Muscle layer of colon (tissue), 2 donors: ENCODE data around the gene PRKAR1B.

Source experiments
- H3K27ac ChIP-seq: one replicate; pipeline ENCODE4 v1.7.0; 2013; ENCODE audit warnings: low read depth, mild to moderate bottlenecking, low read length, moderate library complexity
- H3K27me3 ChIP-seq, 2 donors: one replicate each; pipeline ENCODE4 v1.7.0; 2013; ENCODE audit warnings: low read length in 2 of 2, mild to moderate bottlenecking in 2 of 2; ENCODE audit not compliant: insufficient read depth in 2 of 2, control insufficient read depth in 1 of 2
- H3K36me3 ChIP-seq: one replicate; pipeline ENCODE4 v1.7.0; 2013; ENCODE audit warnings: mild to moderate bottlenecking, low read length; ENCODE audit not compliant: insufficient read depth
- H3K4me1 ChIP-seq: one replicate; pipeline ENCODE4 v1.7.0; 2013; ENCODE audit warnings: mild to moderate bottlenecking, low read length; ENCODE audit not compliant: insufficient read depth
- H3K4me3 ChIP-seq, 2 donors: one replicate each; pipeline ENCODE4 v1.7.0; 2013; ENCODE audit warnings: low read length in 2 of 2, low read depth in 1 of 2, mild to moderate bottlenecking in 1 of 2, moderate library complexity in 1 of 2
- H3K9ac ChIP-seq: one replicate; pipeline ENCODE4 v1.7.0; 2013; ENCODE audit warnings: low read length
- H3K9me3 ChIP-seq: one replicate; pipeline ENCODE4 v1.7.0; 2013; ENCODE audit warnings: mild to moderate bottlenecking, low read length
- donor health status: abdominal sarcoma.
- donor health status: Adenocarcinoma of cecum.

PRKAR1B gene

GRCh38 chr7:515628-516027 is 211.5 kb downstream of the PRKAR1B start:
- H3K4me1 ChIP-seq, result peaks cover 14% of the 10 kb centered on the region
- H3K27me3 ChIP-seq, result peaks cover 0 to 5% of the 10 kb centered on the region in 2 donors
- H3K9ac ChIP-seq, result no peak overlapping the region
- H3K9me3 ChIP-seq, result no peaks in the 10 kb centered on the region
- H3K4me3 ChIP-seq, result no peak overlapping the region
- peaks cover 6% of the 10 kb centered on the region for H3K36me3 ChIP-seq
- H3K27ac ChIP-seq, result no peak overlapping the region

DNA sequence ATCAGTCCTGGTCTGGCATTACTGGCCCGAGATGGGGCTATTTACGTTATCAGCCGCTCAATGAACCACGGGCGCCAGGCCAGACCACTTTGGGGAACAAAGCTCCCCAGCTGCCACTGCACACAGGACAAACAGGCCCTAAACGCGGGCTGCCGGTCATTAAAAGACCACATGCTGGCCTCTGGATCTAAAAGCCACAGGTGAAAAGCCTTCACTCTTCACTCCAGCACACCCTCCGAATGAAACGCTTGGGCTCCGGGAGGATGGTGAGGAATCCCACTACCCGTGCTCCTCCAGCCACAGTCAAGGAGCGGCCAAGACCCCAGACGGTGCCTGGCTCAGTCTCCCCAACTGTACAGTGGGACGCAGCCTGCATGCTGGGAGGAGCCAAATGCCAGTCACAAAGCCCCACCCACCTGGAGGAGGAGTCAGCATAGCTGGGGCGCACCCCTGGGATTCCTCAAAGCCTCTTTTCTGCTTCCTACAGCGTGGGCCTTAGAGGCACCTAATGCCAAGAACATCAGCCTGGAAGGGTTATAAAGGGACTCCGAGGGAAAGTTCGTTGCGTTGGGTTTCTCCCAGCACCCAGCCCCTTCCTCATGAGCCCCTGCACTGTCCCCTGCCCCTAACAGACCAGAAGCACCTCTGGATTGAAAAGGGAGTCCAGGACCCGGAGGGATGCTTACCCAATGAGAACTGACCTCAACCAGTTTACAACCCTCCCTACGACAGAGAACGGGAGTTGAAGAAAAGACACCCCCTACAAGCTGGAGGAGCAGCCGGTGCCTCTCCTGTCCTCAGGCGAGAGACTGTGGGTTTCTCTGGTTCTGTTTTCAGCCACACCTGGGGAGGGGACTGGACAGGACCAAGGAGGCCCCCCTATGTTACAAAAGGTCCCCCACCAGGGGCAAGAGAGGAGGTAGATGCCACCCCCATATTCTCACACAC is 212.2 kb downstream of the PRKAR1B start:
- H3K27ac ChIP-seq, result no peak overlapping the region
- H3K36me3 ChIP-seq, result peaks cover 6% of the 10 kb centered on the region
- H3K4me3 ChIP-seq, result no peak overlapping the region
- no peaks in the 10 kb centered on the region for H3K9me3 ChIP-seq
- no peak overlapping the region for H3K9ac ChIP-seq
- H3K27me3 ChIP-seq, result no peaks in the 10 kb centered on the region
- H3K4me1 ChIP-seq, result peaks cover 14% of the 10 kb centered on the region

- Histone ChIP-seq H3K4me3 (no peak overlapping the region), H3K4me1 (peaks cover 14% of the 10 kb centered on the region), H3K9me3 (no peaks in the 10 kb centered on the region), H3K27ac (no peak overlapping the region), H3K9ac (no peak overlapping the region), H3K36me3 (peaks cover 6% of the 10 kb centered on the region), H3K27me3 (no peaks in the 10 kb centered on the region)
These were observed 212.8 kb downstream of the PRKAR1B start for GRCh38 chr7:514242-514641.

GRCh38 chr7:513521-514166 is 213.4 kb downstream of the PRKAR1B start:
- H3K4me1 ChIP-seq, result peaks cover 14% of the 10 kb centered on the region
- H3K27me3 ChIP-seq, result no peaks in the 10 kb centered on the region
- no peak overlapping the region for H3K4me3 ChIP-seq
- no peak overlapping the region for H3K9ac ChIP-seq
- peaks cover 6% of the 10 kb centered on the region for H3K36me3 ChIP-seq
- H3K27ac ChIP-seq, result no peak overlapping the region
- no peaks in the 10 kb centered on the region for H3K9me3 ChIP-seq

DNA sequence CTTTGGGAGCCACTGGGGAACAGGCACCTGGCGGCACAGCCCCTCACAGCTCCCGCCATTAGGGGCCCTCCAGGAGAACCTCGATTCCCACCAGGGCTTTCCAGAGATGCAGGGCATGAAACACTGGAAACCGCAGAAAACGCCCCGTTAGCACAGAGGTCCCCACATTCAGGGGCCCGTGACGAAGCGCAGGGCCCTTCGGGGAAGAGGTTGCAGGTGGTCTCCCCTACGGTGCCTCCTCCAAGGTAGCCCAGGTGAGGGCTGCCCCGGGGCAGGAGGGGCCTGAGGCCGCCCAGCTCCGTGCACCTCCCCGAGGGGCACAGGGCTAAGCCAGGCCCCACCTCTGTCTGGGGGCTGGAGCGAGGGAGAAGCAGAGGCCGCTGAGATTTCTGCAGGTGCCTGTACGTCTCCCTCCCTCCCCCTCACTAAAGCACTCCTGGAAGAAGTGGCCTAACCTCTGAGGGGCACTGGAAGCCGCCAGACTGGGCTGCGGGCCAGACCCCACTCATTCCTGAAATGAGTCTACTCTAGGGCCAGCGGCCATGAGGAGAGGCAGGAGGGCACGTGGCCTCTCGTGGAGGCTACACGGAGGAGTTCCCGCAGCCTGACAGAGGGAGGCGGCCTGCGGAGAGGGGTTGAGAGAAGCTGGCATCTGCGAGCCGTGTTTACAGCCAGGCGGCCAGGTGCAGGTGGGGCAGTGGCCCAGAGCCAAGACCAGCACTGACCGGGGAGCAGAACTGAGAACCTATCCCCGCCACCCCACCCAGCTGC is 214.4 kb downstream of the PRKAR1B start:
- peaks cover 6% of the 10 kb centered on the region for H3K36me3 ChIP-seq
- H3K4me1 ChIP-seq, result peaks cover 14% of the 10 kb centered on the region
- H3K4me3 ChIP-seq, result no peak overlapping the region
- no peak overlapping the region for H3K27ac ChIP-seq
- H3K9me3 ChIP-seq, result no peaks in the 10 kb centered on the region
- no peak overlapping the region for H3K9ac ChIP-seq
- no peaks in the 10 kb centered on the region for H3K27me3 ChIP-seq

DNA sequence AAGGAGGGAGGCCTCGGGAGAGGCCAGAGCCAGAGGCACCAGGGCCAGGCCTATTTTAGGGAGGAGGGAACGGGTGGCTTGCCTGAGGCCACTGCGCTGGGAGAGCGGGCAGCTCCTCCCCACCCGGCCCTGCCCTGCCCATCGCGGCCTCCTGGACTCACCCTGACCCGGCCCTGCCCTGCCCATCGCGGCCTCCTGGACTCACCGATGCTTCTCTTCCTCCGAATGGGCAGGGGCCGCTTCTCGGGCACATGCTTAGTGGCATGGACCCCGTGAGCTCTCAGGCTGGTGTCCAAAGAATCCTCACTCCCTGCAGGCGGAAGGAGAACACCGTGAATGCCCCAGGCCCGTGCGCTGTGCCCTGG is 215.0 kb downstream of the PRKAR1B start:
- Histone ChIP-seq H3K9ac (no peak overlapping the region), H3K36me3 (peaks cover 6% of the 10 kb centered on the region), H3K4me1 (peaks cover 14% of the 10 kb centered on the region), H3K4me3 (no peak overlapping the region), H3K27me3 (no peaks in the 10 kb centered on the region), H3K9me3 (no peaks in the 10 kb centered on the region), H3K27ac (no peak overlapping the region)

GRCh38 chr7:511476-512145 is 215.5 kb downstream of the PRKAR1B start:
- no peak overlapping the region for H3K9ac ChIP-seq
- peaks cover 6% of the 10 kb centered on the region for H3K36me3 ChIP-seq
- H3K27ac ChIP-seq, result no peak overlapping the region
- no peaks in the 10 kb centered on the region for H3K27me3 ChIP-seq
- H3K4me1 ChIP-seq, result peaks cover 14% of the 10 kb centered on the region
- H3K9me3 ChIP-seq, result no peaks in the 10 kb centered on the region
- no peak overlapping the region for H3K4me3 ChIP-seq

DNA sequence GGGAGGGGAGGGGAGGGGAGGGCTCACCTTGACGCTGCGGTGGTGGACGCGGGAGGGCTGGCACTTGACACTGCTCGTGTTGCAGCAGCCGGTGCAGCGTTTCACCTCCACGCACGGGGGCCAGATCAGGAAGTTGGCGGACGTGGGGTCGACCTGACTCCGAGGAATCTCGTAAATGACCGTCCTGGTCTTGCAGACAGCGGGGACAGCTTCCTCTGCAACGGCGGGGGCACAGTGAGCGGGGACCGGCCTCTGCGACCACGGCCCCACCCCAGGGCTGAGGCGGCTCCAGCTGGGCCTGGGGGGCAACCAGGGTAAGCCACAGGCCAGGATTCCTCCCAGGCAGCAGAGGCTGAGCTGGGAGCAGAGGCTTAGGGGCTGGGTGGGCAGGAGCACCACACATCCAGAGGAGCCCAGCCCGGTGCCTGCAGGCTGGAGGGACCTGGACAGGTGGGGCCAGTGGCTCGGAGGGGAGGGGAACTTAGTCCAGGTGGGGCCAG is 216.2 kb downstream of the PRKAR1B start:
- Histone ChIP-seq H3K4me3 (no peak overlapping the region), H3K27ac (no peak overlapping the region), H3K27me3 (no peaks in the 10 kb centered on the region), H3K36me3 (peaks cover 6% of the 10 kb centered on the region), H3K9me3 (no peaks in the 10 kb centered on the region), H3K4me1 (peaks cover 9% of the 10 kb centered on the region), H3K9ac (no peak overlapping the region)

DNA sequence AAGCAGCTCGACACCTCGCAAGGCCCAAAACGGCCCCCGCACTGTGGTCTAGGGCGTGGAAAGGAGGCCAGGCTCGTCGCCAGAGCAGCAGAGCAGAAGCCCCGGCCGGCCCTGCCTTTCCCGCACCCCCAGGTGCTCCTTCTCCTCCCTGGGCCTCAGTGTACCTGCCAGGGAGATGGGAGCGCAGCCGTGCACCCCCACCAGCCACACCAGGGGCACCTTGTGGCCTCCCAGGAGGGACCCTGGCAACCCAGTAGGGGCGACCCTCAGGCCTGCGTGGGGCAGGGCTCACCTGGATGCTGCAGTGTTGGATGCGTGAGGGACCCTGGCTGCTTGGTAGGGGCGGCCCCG is 217.0 kb downstream of the PRKAR1B start:
- no peaks in the 10 kb centered on the region for H3K27me3 ChIP-seq
- peaks cover 6% of the 10 kb centered on the region for H3K36me3 ChIP-seq
- no peak overlapping the region for H3K4me3 ChIP-seq
- no peaks in the 10 kb centered on the region for H3K9me3 ChIP-seq
- H3K4me1 ChIP-seq, result peaks cover 5% of the 10 kb centered on the region
- no peak overlapping the region for H3K9ac ChIP-seq
- no peak overlapping the region for H3K27ac ChIP-seq

GRCh38 chr7:509426-510130 is 217.5 kb downstream of the PRKAR1B start:
- Histone ChIP-seq H3K4me1 (no peaks in the 10 kb centered on the region), H3K27me3 (no peaks in the 10 kb centered on the region), H3K27ac (no peak overlapping the region), H3K36me3 (peaks cover 6% of the 10 kb centered on the region), H3K9ac (no peak overlapping the region), H3K9me3 (no peaks in the 10 kb centered on the region), H3K4me3 (no peak overlapping the region)
